Measurements from ENCODE around the gene PEAK1. TPM values are rescaled to one million over a fixed set of nuclear protein-coding genes. Genes with fewer than 3 reads are reported as not detected.

Gene PEAK1
- total RNA-seq, 6 donors from 2014 or later = 82.8 to 142 (median 90.1) TPM

GRCh38 chr15:77126529-77127326, 293.2 kb downstream of the PEAK1 start:
- Histone ChIP-seq H3K27ac (no peak overlapping the region), H3K27me3 (no peaks in the 10 kb centered on the region), H3K36me3 (peaks cover 0 to 10% (median 0%) of the 10 kb centered on the region in 4 donors), H3K4me1 (no peaks in the 10 kb centered on the region), H3K9me3 (no peaks in the 10 kb centered on the region), H3K4me3 (no peak overlapping the region)
- ATAC-seq (ENCODE audit: low FRiP score in 2 of 2) (no peak), DNase-seq (no peak)
- WGBS, 2 donors = 78 to 99% methylated on average over 3 of the region's 3 CpGs
- no peak for TF ChIP-seq CTCF (IDR thresholded peaks at IDR 0.05)
- TF ChIP-seq EP300 (IDR thresholded peaks at IDR 0.05) = no peak
- TF ChIP-seq POLR2A (IDR thresholded peaks at IDR 0.05) = no peak
- no peak for TF ChIP-seq POLR2AphosphoS5 (IDR thresholded peaks at IDR 0.05)

GRCh38 chr15:77123854-77124253, 296.1 kb downstream of the PEAK1 start:
- Histone ChIP-seq H3K4me3 (no peak overlapping the region), H3K4me1 (peaks cover 0 to 7% (median 5%) of the 10 kb centered on the region in 4 donors), H3K36me3 (no peaks in the 10 kb centered on the region), H3K27me3 (no peaks in the 10 kb centered on the region), H3K27ac (no peak overlapping the region), H3K9me3 (no peaks in the 10 kb centered on the region)
- no peak for ATAC-seq (ENCODE audit: low FRiP score in 2 of 2)
- TF ChIP-seq POLR2AphosphoS5 (IDR thresholded peaks at IDR 0.05) = no peak
- TF ChIP-seq EP300 (IDR thresholded peaks at IDR 0.05) = no peak
- no peak for TF ChIP-seq POLR2A (IDR thresholded peaks at IDR 0.05)
- TF ChIP-seq CTCF (IDR thresholded peaks at IDR 0.05) = no peak
- 73 to 88% methylated on average over 1 of the region's 1 CpG for WGBS, 2 donors
- DNase-seq = no peak

- DNase-seq (no peak), ATAC-seq (ENCODE audit: low FRiP score in 2 of 2) (no peak)
- Histone ChIP-seq H3K27me3 (no peaks in the 10 kb centered on the region), H3K36me3 (no peaks in the 10 kb centered on the region), H3K27ac (no peak overlapping the region), H3K4me1 (peaks cover 0 to 8% (median 5%) of the 10 kb centered on the region in 4 donors), H3K9me3 (no peaks in the 10 kb centered on the region), H3K4me3 (no peak overlapping the region)
- WGBS, 2 donors = 64 to 65% methylated on average over 2 of the region's 2 CpGs
- no peak for TF ChIP-seq POLR2A (IDR thresholded peaks at IDR 0.05)
- no peak for TF ChIP-seq CTCF (IDR thresholded peaks at IDR 0.05)
- no peak for TF ChIP-seq EP300 (IDR thresholded peaks at IDR 0.05)
- no peak for TF ChIP-seq POLR2AphosphoS5 (IDR thresholded peaks at IDR 0.05)
These were observed 297.3 kb downstream of the PEAK1 start for GRCh38 chr15:77122576-77122975.

- H3K9me3 ChIP-seq = no peaks in the 10 kb centered on the region
- H3K27me3 ChIP-seq = no peaks in the 10 kb centered on the region
- 88 to 100% methylated on average over 1 of the region's 1 CpG for WGBS, 2 donors
- TF ChIP-seq EP300 (IDR thresholded peaks at IDR 0.05) = no peak
- TF ChIP-seq POLR2A (IDR thresholded peaks at IDR 0.05) = no peak
- no peak for TF ChIP-seq CTCF (IDR thresholded peaks at IDR 0.05)
- no peak for TF ChIP-seq POLR2AphosphoS5 (IDR thresholded peaks at IDR 0.05)
- no peak overlapping the region for H3K27ac ChIP-seq
- no peak for ATAC-seq (ENCODE audit: low FRiP score in 2 of 2)
- DNase-seq = no peak
- H3K4me1 ChIP-seq = peaks cover 0 to 8% (median 5%) of the 10 kb centered on the region in 4 donors
- H3K4me3 ChIP-seq = no peak overlapping the region
- no peaks in the 10 kb centered on the region for H3K36me3 ChIP-seq
These were observed 298.3 kb downstream of the PEAK1 start for GRCh38 chr15:77121599-77121998.

GRCh38 chr15:77120576-77120975, 299.3 kb downstream of the PEAK1 start:
- DNase-seq (no peak), ATAC-seq (ENCODE audit: low FRiP score in 2 of 2) (no peak)
- Histone ChIP-seq H3K4me3 (no peak overlapping the region), H3K36me3 (no peaks in the 10 kb centered on the region), H3K27me3 (no peaks in the 10 kb centered on the region), H3K4me1 (peaks cover 0 to 8% (median 5%) of the 10 kb centered on the region in 4 donors), H3K9me3 (no peaks in the 10 kb centered on the region), H3K27ac (no peak overlapping the region)
- TF ChIP-seq POLR2A (IDR thresholded peaks at IDR 0.05) (no peak), CTCF (IDR thresholded peaks at IDR 0.05) (no peak), EP300 (IDR thresholded peaks at IDR 0.05) (no peak), POLR2AphosphoS5 (IDR thresholded peaks at IDR 0.05) (no peak)
- 91 to 92% methylated on average over 4 of the region's 4 CpGs for WGBS, 2 donors
